H9 (cell line): ENCODE measurements around the gene MINDY4. TPM values are rescaled to one million over a fixed set of nuclear protein-coding genes. Genes with fewer than 3 reads are reported as not detected.

Source experiments
- DNase-seq: peaks from one replicate; pipeline ENCODE4 v3.0.0-alpha.2; 2017
- H2AFZ ChIP-seq: one replicate; pipeline ENCODE4 v1.6.1; 2013; ENCODE audit warnings: mild to moderate bottlenecking, low read length, control low read depth, moderate library complexity
- H2AK5ac ChIP-seq: 2 replicates; pipeline ENCODE4 v1.6.1; 2013; ENCODE audit warnings: low read length, control low read depth, mixed read lengths; ENCODE audit not compliant: insufficient read length
- H2BK120ac ChIP-seq: one replicate; pipeline ENCODE4 v1.6.1; 2013; ENCODE audit warnings: low read depth, mild to moderate bottlenecking, low read length, control low read depth, inconsistent platforms; ENCODE audit not compliant: poor library complexity, severe bottlenecking
- H2BK12ac ChIP-seq: 2 replicates; pipeline ENCODE4 v1.6.1; 2013; ENCODE audit warnings: low read length, control low read depth, mixed read lengths, low read depth; ENCODE audit not compliant: insufficient read length
- H2BK15ac ChIP-seq: 2 replicates; pipeline ENCODE4 v1.6.1; 2013; ENCODE audit warnings: low read depth, low read length, control low read depth
- H2BK20ac ChIP-seq: one replicate; pipeline ENCODE4 v1.6.1; 2013; ENCODE audit warnings: low read depth, mild to moderate bottlenecking, low read length, control low read depth, inconsistent platforms; ENCODE audit not compliant: poor library complexity, severe bottlenecking
- H2BK5ac ChIP-seq: 2 replicates; pipeline ENCODE4 v1.6.1; 2013; ENCODE audit warnings: low read length, control low read depth, mixed read lengths; ENCODE audit not compliant: insufficient read length
- H3K14ac ChIP-seq: 2 replicates; pipeline ENCODE4 v1.6.1; 2013; ENCODE audit warnings: low read length, control low read depth; ENCODE audit not compliant: insufficient read depth
- H3K18ac ChIP-seq: 2 replicates; pipeline ENCODE4 v1.6.1; 2013; ENCODE audit warnings: low read depth, mild to moderate bottlenecking, mixed read lengths, low read length, control low read depth; ENCODE audit not compliant: insufficient read length
- H3K23ac ChIP-seq: 2 replicates; pipeline ENCODE4 v1.6.1; 2013; ENCODE audit warnings: low read length, control low read depth, mixed read lengths, low read depth; ENCODE audit not compliant: insufficient read length
- H3K23me2 ChIP-seq: 2 replicates; pipeline ENCODE4 v1.6.1; 2013; ENCODE audit warnings: low read depth, mild to moderate bottlenecking, mixed read lengths, low read length, control low read depth; ENCODE audit not compliant: insufficient read length, poor library complexity, severe bottlenecking
- H3K27ac ChIP-seq: 2 replicates; pipeline ENCODE4 v1.5.1; 2013; ENCODE audit warnings: low read length, control low read depth, mixed read lengths, low read depth; ENCODE audit not compliant: insufficient read length
- H3K27me3 ChIP-seq: 2 replicates; pipeline ENCODE4 v1.6.1; 2013; ENCODE audit warnings: low read length, control low read depth, inconsistent platforms; ENCODE audit not compliant: insufficient read depth
- H3K4ac ChIP-seq: 2 replicates; pipeline ENCODE4 v1.6.1; 2013; ENCODE audit warnings: low read depth, mild to moderate bottlenecking, control low read depth, inconsistent platforms, low read length, moderate library complexity
- H3K4me1 ChIP-seq: 2 replicates; pipeline ENCODE4 v1.6.1; 2013; ENCODE audit warnings: low read length, control low read depth, inconsistent platforms; ENCODE audit not compliant: insufficient read depth
- H3K4me2 ChIP-seq: 2 replicates; pipeline ENCODE4 v1.6.1; 2013; ENCODE audit warnings: low read length, control low read depth, mixed read lengths; ENCODE audit not compliant: insufficient read length, insufficient read depth
- H3K56ac ChIP-seq: 2 replicates; pipeline ENCODE4 v1.6.1; 2013; ENCODE audit warnings: low read depth, mild to moderate bottlenecking, mixed read lengths, low read length, control low read depth; ENCODE audit not compliant: insufficient read length
- H3K79me1 ChIP-seq: 2 replicates; pipeline ENCODE4 v1.6.1; 2013; ENCODE audit warnings: low read depth, mild to moderate bottlenecking, moderate library complexity, low read length, control low read depth, inconsistent platforms; ENCODE audit not compliant: insufficient read depth, poor library complexity, severe bottlenecking
- H3K79me2 ChIP-seq: 2 replicates; pipeline ENCODE4 v1.6.1; 2013; ENCODE audit warnings: low read length, control low read depth, inconsistent platforms; ENCODE audit not compliant: insufficient read depth
- H3K9ac ChIP-seq: 2 replicates; pipeline ENCODE4 v1.6.1; 2013; ENCODE audit warnings: low read length, control low read depth, mixed read lengths; ENCODE audit not compliant: insufficient read length; ENCODE audit errors: extremely low read depth
- H3K9me3 ChIP-seq: one replicate; pipeline ENCODE4 v1.6.1; 2013; ENCODE audit warnings: low read depth, low read length, inconsistent platforms; ENCODE audit not compliant: control insufficient read depth
- H3T11ph ChIP-seq: one replicate; pipeline ENCODE4 v1.6.1; 2013; ENCODE audit warnings: mild to moderate bottlenecking, low read length, control low read depth, inconsistent platforms
- H4K20me1 ChIP-seq: one replicate; pipeline ENCODE4 v1.6.1; 2013; ENCODE audit not compliant: control insufficient read depth, insufficient read length, insufficient read depth
- H4K5ac ChIP-seq: 2 replicates; pipeline ENCODE4 v1.6.1; 2013; ENCODE audit warnings: low read depth, mild to moderate bottlenecking, mixed read lengths, low read length, control low read depth; ENCODE audit not compliant: insufficient read length
- H4K8ac ChIP-seq: replicated peaks from 2 replicates; pipeline ENCODE4 v1.6.1; 2013; ENCODE audit warnings: low read length, control low read depth, mixed read lengths, low read depth; ENCODE audit not compliant: insufficient read length
- H4K91ac ChIP-seq: 2 replicates; pipeline ENCODE4 v1.6.1; 2013; ENCODE audit warnings: low read depth, mild to moderate bottlenecking, moderate library complexity, mixed read lengths, low read length, control low read depth; ENCODE audit not compliant: insufficient read length
- H3K27ac Mint-ChIP-seq, 3 experiments: 2 replicates in 2 of 3; 3 replicates in 1 of 3; pipeline ENCODE4 v1.8.0; 2020 to 2021; ENCODE audit warnings: mixed read lengths in 3 of 3, mild to moderate bottlenecking in 1 of 3, moderate library complexity in 1 of 3
- H3K27me3 Mint-ChIP-seq: 2 replicates; pipeline ENCODE4 v1.8.0; 2021; ENCODE audit warnings: low read depth, mild to moderate bottlenecking, moderate library complexity, mixed read lengths
- H3K36me3 Mint-ChIP-seq, 3 experiments: 2 replicates in 2 of 3; 3 replicates in 1 of 3; pipeline ENCODE4 v1.8.0; 2020 to 2021; ENCODE audit warnings: low read depth in 3 of 3, mixed read lengths in 3 of 3; ENCODE audit not compliant: insufficient read depth in 1 of 3
- H3K4me1 Mint-ChIP-seq, 2 experiments: 2 replicates each; pipeline ENCODE4 v1.8.0; 2020; ENCODE audit warnings: mixed read lengths in 2 of 2
- H3K4me3 Mint-ChIP-seq, 2 experiments: 2 replicates in 1 of 2; 3 replicates in 1 of 2; pipeline ENCODE4 v1.8.0; 2020 to 2021; ENCODE audit warnings: mild to moderate bottlenecking in 2 of 2, mixed read lengths in 2 of 2, moderate library complexity in 1 of 2
- H3K9me3 Mint-ChIP-seq, 2 experiments: 2 replicates in 1 of 2; 3 replicates in 1 of 2; pipeline ENCODE4 v1.8.0; 2020; ENCODE audit warnings: mild to moderate bottlenecking in 2 of 2, mixed read lengths in 2 of 2, moderate library complexity in 1 of 2
- WGBS: extraction: QIAGEN DNeasy Blood & Tissue Kit; methylation state at CpG from one replicate; pipeline ENCODE4 v1.1.7; 2013; ENCODE audit warnings: missing lambda C conversion rate, low lambda C conversion rate, mixed read lengths; ENCODE audit not compliant: insufficient read length; ENCODE audit errors: extremely low coverage; 5-methylcytosine and 5-hydroxymethylcytosine counted together
- total RNA-seq: library from RNA; stranded (reverse); gene quantifications from 2 replicates; pipeline ENCODE4 v1.2.1, GENCODE V29; 2021
- TF ChIP-seq, protein P1 (sequence below): fragments of 200-600 bp; sonication (generic); conservative IDR thresholded peaks from 3 replicates; pipeline ENCODE4 v1.8.0; 2021; ENCODE audit warnings: antibody characterized with exemption, mild to moderate bottlenecking

MINDY4 gene
- total RNA-seq, 1 experiment from 2014 or later, result 3.1 TPM

DNA sequence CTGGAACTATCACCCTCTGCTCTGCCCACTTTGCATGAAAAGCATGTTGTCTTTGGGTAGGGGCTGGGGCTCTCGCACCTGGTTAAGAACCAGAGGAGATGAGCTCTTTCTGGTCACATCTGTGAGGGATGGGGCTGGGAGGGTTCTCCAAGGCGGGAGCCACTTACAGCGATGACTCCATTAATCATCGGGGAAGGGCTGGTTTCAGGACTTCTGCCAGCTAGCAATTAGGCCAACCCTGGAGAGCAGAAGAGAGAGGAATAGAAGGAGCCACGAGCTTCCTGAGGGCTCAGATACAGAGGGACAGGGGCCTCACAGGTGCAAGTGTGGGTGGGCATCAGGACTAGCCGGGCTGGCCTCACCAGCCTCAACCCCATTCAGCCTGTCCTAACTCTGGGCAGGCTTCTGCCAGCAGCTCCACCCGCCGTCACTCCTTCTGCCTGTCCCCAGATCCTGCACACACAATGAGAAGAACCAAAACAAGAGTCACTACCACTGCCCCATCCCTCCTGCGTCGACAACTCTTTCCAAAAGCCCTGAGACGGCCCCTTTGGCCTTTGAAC, 148.9 kb downstream of the MINDY4 start:
- no peaks in the 10 kb centered on the region for H3K23me2 ChIP-seq
- no peaks in the 10 kb centered on the region for H3K9me3 Mint-ChIP-seq
- no peaks in the 10 kb centered on the region for H3K36me3 Mint-ChIP-seq
- H3K9me3 ChIP-seq, result no peaks in the 10 kb centered on the region
- H2AFZ ChIP-seq, result no peak overlapping the region
- no peak overlapping the region for H2BK5ac ChIP-seq
- no peak overlapping the region for H3K23ac ChIP-seq
- H3K4me1 ChIP-seq, result no peaks in the 10 kb centered on the region
- no peak overlapping the region for H3T11ph ChIP-seq
- no peak overlapping the region for H3K27ac Mint-ChIP-seq
- H4K5ac ChIP-seq, result no peak overlapping the region
- TF ChIP-seq, protein P1, sequence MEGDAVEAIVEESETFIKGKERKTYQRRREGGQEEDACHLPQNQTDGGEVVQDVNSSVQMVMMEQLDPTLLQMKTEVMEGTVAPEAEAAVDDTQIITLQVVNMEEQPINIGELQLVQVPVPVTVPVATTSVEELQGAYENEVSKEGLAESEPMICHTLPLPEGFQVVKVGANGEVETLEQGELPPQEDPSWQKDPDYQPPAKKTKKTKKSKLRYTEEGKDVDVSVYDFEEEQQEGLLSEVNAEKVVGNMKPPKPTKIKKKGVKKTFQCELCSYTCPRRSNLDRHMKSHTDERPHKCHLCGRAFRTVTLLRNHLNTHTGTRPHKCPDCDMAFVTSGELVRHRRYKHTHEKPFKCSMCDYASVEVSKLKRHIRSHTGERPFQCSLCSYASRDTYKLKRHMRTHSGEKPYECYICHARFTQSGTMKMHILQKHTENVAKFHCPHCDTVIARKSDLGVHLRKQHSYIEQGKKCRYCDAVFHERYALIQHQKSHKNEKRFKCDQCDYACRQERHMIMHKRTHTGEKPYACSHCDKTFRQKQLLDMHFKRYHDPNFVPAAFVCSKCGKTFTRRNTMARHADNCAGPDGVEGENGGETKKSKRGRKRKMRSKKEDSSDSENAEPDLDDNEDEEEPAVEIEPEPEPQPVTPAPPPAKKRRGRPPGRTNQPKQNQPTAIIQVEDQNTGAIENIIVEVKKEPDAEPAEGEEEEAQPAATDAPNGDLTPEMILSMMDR, result no peak
- no peak overlapping the region for H3K56ac ChIP-seq
- no peak overlapping the region for H2BK12ac ChIP-seq
- no peak overlapping the region for H2AK5ac ChIP-seq
- H3K4me3 Mint-ChIP-seq, result no peak overlapping the region
- H3K27me3 Mint-ChIP-seq, result peaks cover 5% of the 10 kb centered on the region; the same call in 1 of the 2 replicates
- H3K27me3 ChIP-seq, result no peaks in the 10 kb centered on the region
- no peak overlapping the region for H4K91ac ChIP-seq
- H3K9ac ChIP-seq, result no peak overlapping the region
- no CpG with 5 or more reads among the region's 11 CpGs for WGBS
- no peak overlapping the region for H3K27ac ChIP-seq
- no peak overlapping the region for H3K18ac ChIP-seq
- H3K4ac ChIP-seq, result no peak overlapping the region
- no peak overlapping the region for H3K14ac ChIP-seq
- no peaks in the 10 kb centered on the region for H3K79me2 ChIP-seq
- DNase-seq, result no peak
- H3K4me2 ChIP-seq, result no peak overlapping the region
- no peak overlapping the region for H2BK20ac ChIP-seq
- no peak overlapping the region for H2BK15ac ChIP-seq
- H3K4me1 Mint-ChIP-seq, result peaks cover 0 to 22% of the 10 kb centered on the region in 2 experiments; a peak in 2 of 4 replicates
- no peaks in the 10 kb centered on the region for H3K79me1 ChIP-seq
- H4K8ac ChIP-seq, result no peak overlapping the region
- H4K20me1 ChIP-seq, result no peaks in the 10 kb centered on the region
- no peak overlapping the region for H2BK120ac ChIP-seq
